GM18498 (cell line): ENCODE data around the gene SDE2.
A peak's percentile ranks its signal among the peaks of the same experiment; 100 is the strongest.
"Not testable (repeated sequence)": the region's sequence is repeated elsewhere in the genome, so short reads cannot be mapped to it uniquely, and the experiment has no call there.

Experiments used
- ATAC-seq: cut with Tn5 transposase; IDR thresholded peaks from one replicate; pipeline ENCODE4 v1.9.1; 2021; ENCODE audit warnings: mild to moderate bottlenecking, moderate library complexity; ENCODE audit not compliant: unreplicated experiment

SDE2 gene

DNA sequence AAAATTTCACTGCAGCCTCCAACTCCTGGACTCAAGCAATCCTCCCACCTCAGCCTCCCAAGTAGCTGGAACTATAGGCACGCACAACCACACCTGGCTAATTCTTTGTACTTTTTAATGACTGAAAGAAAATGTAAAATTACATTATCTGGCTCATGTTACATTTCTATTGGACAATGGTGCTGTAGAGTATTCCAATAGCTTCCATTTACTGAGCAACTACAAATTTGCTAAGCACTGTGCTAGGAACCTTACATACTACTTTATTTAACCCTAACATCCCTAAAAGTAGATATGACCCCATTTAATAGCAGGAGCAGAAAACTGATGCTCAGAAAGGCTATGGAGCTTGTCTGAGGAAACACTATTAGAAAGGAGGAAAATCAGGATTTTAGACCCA is 19.7 kb downstream of the SDE2 start:
- no peak for ATAC-seq

- peak; percentile 63 for ATAC-seq
Observed at GRCh38 chr1:225977937-225978748, 21.0 kb downstream of the SDE2 start.

GRCh38 chr1:225975146-225975545 is 24.0 kb downstream of the SDE2 start:
- ATAC-seq, result not testable (repeated sequence)

DNA sequence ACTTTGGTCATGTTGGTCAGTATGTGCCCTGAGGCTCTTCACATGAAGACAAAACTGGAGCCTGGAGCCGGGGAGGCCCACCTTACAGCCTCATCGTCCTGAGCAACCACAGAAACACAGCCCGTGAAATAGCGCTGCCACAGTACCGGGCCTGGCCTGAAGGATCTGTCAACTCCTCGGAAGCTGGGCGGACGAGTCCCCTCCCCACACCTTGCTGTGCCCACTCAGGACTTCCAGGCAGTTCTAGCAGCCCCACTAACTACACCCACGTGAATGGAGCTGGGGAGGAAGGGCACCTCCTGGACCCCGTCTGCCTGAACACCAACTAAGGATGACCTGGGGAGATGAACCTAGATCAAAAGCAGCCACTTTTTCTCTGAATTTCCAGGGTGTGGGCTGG is 24.7 kb downstream of the SDE2 start:
- no peak for ATAC-seq

GRCh38 chr1:225973158-225973557 is 26.0 kb downstream of the SDE2 start:
- no peak for ATAC-seq

- no peak for ATAC-seq
Observed at GRCh38 chr1:225972344-225973152, 26.6 kb downstream of the SDE2 start.

- not testable (repeated sequence) for ATAC-seq
Observed at GRCh38 chr1:225970592-225971157, 28.5 kb downstream of the SDE2 start.

DNA sequence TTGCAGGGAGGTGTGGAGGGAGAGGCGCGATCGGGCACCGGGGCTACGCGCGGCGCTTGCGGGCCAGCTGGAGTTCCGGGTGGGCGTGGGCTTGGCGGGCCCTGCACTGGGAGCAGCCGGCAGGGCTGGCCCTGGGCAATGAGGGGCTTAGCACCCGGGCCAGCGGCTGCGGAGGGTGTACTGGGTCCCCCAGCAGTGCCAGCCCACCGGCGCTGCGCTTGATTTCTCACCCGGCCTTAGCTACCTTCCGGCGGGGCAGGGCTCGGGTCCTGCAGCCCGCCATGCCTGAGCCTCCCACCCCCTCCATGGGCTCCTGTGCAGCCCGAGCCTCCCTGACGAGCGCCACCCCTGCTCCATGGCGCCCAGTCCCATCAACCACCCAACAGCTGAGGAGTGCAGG is 29.4 kb downstream of the SDE2 start:
- ATAC-seq, result not testable (repeated sequence)

DNA sequence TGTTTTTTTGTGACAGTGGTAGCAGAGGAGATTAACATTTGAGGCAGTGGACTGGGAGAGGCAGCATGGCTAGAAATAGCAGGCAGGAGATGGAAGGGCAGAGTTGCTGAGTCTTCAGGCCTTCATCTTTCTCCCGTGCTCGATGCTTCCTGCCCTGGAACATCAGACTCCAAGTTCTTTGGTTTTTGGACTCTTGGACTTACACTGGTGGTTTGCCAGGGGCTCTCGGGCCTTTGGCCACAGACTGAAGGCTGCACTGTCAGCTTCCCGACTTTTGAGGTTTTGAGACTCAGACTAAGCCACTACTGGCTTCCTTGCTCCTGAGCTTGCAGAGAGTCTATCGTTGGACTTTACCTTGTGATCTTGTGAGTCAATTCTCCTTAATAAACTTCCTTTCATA is 33.9 kb downstream of the SDE2 start:
- no peak for ATAC-seq

GRCh38 chr1:225963735-225964530 is 35.2 kb downstream of the SDE2 start:
- ATAC-seq, result no peak

GRCh38 chr1:225962440-225962975 is 36.6 kb downstream of the SDE2 start:
- peak; percentile 73 for ATAC-seq

DNA sequence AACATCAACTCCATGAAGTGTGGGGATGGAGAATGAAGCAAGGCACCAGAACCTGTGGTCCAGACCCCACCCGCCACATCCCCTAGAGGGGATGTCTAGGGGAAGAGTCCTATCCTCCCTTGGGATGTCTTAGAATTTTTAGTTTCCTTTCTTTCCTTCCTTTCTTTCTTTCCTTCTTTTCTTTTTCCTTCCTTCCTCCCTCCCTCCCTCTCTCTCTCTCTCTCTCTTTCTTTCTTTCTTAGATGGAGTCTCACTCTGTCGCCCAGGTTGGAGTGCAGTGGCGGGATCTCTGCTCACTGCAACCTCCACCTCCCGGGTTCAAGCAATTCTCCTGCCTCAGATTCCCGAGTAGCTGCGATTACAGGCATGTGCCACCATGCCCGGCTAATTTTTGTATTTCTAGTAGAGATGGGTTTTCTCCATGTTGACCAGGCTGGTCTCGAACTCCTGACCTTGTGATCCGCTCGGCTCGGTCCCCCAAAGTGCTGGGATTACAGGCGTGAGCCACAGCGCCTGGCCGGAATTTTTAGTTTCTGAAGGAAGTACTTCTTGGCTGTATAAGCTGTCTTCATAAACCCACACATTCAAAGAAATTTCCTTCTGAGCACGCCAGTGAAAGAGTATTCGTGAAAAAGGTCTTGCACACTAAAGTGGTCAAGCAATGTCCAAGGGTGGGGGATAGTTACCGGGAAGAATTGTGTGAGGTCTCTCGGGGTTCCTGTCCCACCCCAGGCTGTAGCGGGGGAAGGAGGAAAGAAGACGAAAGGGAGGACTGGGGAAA is 37.3 kb downstream of the SDE2 start:
- no peak for ATAC-seq

DNA sequence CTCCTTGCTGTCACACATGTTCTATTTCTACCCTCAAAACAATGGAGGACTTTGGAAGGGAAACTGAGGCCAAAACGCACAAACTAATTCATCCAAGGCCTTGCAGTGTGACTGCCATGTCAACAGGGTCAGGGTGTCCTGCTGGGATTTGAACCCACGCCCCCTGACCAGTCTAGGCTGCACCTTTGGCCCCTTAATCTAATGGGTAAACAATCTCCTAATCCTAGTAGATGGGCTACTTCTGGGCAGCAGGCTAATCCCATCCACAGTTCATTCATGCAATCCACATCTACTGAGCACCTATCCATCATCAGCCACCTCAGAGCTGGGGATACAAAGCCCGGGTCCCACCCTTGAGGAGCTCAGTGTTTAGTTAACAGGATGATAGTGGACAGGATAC is 41.1 kb downstream of the SDE2 start:
- no peak for ATAC-seq

- ATAC-seq, result no peak
Observed at GRCh38 chr1:225954753-225955152, 44.4 kb downstream of the SDE2 start.

- ATAC-seq, result no peak
Observed at GRCh38 chr1:225953315-225953714, 45.8 kb downstream of the SDE2 start.

DNA sequence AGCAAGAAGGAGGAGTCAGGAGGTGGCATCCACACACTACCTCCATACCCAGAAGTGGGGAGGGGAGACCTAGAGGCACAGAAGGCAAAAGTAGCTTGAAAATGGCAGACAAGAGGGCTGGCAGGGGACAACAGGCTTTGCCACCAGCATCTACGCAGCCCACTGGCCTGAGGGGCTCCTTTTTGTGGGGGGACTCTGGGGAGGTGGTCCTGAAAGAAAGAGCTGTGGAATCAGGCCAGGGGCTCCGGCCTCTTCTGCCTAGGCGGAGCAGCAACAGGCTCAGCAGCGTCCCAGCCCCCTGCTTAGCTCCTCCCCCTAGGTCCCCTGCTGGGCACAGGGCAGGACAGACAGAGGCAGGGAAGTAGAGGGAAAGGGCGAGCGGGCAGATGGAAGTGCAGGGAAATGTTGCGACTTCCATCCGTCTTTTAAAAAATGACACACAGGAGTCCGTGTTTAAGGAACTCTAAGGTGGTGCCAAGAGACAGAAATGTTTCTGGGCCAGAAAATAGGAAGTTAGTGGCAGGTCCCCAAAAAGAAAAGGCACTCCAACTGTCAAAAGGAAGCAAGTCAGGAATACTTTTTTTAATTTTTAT is 48.1 kb downstream of the SDE2 start:
- no peak for ATAC-seq

- ATAC-seq, result no peak
Observed at GRCh38 chr1:225949041-225949440, 50.1 kb downstream of the SDE2 start.

DNA sequence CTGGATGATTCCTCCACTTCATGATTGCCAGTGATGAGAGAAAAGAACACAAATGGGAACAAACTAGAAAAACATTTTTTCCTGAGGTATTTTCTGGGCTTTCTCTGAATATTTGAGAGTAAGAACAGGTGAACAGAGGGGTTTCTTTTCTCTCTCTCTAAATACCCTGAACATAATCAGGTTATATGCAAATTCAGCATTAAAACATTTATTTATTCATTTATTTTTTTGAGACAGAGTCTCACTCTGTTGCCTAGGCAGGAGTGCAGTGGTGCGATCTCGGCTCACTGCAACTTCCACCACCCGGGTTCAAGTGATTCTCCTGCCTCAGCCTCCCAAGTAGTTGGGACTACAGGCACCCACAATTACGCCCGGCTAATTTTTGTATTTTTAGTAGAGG is 52.3 kb downstream of the SDE2 start:
- no peak for ATAC-seq

- no peak for ATAC-seq
Observed at GRCh38 chr1:225946082-225946620, 53.0 kb downstream of the SDE2 start.
